Suppressor macrophage treated with lipopolysaccharide for 4 hours (primary cell): Measurements from ENCODE around the gene DHX34.

ENCODE experiments used
- DNase-seq: peaks from one replicate; pipeline ENCODE4 v3.0.0-alpha.2; 2020

Gene DHX34

DNA sequence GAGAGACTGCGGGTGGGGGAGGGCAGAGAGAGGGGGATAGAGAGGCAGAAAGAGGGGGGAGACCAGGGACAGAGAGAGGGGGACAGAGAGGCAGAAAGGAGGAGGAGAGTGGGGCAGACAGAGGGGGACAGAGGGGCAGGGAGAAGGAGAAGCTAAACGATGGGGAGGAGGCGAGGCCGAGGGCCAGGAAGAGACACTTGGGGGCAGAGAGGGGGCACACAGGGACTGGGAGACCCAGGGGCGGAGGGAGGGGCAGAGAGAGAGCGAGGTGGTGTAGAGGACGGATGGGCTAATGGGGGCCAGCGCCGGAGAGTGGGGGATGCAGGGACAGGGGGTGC, 69.5 kb downstream of the DHX34 start:
- no peak for DNase-seq

DNA sequence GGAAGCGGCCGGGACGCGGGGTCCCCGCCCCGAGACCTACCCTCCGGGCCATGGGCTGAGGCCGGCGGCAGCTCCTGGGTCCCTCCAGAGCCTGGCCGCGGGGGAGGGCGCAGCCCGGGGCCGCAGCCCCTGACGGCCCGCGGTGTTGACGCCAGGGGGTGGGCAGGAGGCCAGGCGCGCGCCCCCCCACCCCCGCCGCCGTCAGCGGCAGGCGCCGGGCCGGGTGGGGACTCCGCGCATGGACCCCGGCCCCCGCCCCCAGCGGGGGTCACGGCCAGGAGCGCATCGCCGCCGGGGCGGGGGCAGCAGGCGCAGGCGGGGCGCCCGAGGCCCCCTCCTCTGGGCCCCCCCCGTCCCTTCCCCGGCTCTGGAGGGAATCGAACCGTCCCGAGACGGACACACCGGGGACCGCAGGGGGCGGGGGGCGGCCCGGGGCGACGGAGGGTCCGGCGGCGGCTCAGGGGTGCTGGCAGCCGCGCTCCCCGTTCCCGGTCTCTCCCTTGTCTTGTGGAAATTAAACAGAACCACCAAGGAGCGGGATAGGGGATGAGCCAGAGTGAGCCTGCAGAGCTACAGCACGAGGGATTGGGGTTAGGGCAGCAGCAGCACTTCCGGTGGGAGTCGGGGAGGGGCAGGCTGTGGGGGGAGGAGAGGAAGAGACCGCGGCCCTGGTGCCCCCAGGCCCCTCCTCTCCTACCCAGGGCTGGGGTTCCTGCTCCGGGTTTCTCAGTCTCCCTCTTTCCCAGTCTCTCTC, 70.1 kb downstream of the DHX34 start, which contains the start of gene MEIS3:
TSS of gene MEIS3 (minus strand) at position 498 of the 754 bp plus-strand sequence. CDS start at position 52, 446 bp downstream.
- DNase-seq, result no peak

DNA sequence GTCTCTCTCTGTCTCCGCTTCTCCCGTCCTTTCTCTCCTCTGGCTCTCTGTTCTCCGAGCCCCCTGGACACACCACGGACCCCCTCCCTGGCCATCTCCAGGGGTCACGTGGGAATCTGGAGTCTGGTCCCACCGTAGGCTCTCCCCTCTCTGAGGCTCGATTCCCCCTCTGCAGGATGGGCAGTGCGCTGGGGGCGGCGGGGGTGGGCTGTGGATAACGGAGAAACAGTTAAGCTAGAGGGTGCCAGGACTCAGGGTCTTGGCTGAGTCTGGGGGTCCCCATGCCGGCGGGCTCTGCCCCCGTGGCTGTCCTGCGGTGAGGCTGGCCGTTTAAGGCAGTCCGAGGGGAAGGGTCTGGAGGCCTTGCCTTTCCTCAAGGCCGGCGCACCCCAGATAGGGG, 70.7 kb downstream of the DHX34 start:
- DNase-seq, result no peak

DNA sequence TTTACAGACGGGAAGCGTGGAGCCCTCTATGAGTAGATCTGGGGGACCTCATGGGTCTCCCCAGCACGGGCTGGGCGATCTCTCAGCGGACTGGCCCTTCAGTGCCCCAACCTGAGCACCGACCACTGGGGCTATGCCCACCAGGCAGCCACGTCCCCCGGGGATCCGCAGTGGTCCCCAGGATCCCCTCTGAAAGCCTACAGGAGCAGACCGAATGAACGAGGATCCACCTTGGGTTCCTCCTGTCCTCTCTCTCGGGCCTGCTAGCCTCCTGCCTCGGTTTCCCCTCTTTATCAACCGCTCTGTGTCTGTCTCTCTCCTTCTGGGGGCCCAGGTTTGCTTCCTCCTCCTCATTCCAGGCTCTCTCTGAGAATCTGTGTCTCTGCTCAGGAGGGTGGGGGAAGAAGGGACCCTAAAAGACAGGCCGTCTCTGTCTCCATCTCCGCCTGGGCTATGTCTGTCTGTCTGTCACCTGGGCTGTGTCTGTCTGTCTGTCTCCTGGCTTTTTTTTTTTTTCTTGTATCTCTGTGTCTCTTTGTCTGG, 72.2 kb downstream of the DHX34 start:
- DNase-seq, result no peak

DNA sequence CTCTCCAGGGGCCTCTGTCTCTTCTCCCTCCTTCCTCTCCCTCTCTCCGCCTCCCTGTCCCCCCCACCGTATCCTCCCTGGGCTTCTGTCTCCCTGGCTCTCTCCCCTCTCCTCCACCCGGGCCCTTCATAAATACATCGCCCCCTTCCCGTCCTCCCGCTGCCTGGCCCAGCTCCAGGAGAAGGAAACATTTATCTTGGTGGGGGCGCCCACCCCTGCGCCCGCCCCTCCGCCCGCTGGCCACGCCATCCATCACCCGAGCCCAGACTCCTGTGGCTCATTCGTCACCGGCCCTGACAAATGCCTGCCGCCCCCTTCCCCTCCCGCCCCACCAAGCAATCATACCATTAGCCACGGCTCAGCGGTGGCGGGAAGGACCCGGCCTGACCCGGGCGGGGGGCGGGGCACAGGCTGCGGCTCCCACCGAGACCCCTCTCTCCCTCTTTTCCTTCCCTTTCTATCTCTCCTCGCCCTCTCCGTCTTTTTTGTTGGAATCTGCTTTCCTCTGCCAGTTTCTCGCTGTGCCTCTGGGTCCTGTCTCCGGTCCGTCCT, 72.8 kb downstream of the DHX34 start:
- no peak for DNase-seq

DNA sequence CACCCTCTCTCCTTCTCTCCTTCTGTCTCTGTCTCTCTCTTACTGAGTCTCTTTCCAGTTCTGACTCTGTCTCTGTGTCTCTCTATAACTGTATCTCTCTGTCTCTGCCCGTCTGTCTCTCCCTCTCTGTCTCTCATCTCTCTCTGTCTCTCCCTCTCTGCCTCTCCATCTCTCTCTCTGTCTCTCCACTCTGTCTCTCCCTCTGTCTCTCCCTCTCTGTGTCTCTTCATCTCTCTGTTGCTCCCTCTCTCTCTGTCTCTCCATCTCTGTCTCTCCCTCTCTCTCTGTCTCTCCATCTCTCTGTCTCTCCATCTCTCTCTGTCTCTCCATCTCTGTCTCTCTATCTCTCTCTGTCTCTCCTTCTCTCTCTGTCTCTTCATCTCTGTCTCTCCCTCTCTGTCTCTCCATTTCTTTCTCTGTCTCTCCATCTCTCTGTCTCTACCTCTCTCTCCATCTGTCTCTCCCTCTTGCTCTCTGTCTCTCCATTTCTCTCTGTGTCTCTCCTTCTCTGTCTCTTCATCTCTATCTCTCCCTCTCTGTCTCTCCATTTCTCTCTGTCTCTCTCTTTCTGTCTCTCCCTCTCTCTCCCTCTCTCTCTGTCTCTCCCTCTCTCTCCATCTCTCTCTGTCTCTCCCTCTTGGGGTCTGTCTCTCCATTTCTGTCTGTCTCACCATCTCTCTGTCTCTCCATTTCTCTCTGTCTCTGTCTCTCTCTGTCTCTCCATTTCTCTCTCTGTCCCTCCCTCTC, 73.5 kb downstream of the DHX34 start:
- no peak for DNase-seq

DNA sequence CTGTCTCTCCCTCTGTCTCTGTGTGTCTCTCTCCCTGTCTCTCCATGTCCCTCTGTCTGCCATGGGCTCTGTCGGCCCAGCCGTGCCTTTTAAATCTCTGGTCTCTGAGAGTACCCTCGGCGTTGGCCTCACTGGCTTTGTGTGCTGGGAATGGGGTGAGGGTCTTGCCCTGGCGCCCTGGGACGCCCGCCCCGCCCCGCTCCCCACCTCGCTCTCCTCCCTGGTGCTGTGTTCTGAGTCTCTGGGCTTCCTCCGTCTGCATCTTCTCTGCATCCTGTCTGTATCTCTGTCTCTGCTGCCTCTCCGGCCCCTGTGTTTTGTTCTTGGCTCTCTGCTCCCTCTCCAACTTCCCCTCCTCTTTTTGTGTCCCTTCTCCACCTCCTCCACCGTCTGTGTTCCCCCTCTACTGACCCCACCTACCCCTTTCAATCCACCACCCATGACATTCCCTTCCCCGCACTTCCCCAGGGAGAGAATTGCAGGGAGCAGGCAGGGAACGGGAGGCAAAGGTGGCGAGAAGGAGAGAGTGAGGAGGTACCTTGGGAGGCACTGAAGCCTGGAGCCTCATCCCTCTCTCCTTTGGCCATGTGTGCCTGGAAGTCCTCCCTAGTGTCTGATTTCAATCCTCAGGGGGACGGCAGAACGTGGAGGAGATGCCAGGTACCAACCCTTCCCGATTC, 74.2 kb downstream of the DHX34 start:
- no peak for DNase-seq

DNA sequence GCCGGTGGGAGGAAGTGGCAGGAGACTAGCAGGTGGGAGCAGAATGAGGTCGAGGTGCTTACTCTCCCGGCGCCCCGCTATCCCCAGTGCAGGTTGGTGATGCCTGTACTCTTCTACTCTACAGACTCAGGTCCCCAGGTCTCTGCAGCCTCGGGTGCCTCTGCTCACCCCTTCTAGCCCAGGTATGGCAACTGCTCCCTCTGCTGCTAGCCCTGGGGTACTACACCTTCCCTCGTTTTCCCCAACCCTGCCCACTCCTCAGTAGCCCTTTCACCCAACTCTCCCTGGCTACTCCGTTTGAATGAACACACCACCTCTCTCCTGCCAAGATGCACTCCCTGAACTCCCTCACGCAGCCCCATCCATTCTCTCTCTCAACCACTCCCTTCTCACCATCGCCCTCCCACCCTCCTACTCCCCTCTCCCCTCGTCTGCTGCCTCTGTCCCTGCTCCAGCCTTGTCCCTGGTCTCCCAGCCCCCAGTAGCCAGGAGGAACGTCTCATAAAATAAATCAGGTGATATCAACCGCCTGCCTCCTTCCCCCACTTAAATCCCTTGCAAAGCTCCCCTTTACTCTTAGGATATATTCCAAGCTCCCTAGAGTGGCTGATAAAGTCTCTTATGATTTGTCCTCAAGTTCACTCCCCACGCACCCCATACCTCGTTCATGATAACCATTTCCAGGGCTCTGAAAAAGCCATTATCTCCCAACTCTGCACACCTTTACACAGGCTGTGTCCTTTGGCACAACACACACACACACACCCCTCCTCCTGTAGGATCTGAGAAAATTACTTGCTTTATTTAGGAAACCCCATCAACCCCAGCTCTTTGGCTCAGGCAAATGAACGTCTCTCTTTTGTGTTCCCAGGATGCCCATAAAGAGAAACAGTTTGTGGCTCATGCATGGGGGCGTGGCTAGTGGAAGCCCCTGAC, 78.4 kb downstream of the DHX34 start:
- peak; percentile 63 for DNase-seq

DNA sequence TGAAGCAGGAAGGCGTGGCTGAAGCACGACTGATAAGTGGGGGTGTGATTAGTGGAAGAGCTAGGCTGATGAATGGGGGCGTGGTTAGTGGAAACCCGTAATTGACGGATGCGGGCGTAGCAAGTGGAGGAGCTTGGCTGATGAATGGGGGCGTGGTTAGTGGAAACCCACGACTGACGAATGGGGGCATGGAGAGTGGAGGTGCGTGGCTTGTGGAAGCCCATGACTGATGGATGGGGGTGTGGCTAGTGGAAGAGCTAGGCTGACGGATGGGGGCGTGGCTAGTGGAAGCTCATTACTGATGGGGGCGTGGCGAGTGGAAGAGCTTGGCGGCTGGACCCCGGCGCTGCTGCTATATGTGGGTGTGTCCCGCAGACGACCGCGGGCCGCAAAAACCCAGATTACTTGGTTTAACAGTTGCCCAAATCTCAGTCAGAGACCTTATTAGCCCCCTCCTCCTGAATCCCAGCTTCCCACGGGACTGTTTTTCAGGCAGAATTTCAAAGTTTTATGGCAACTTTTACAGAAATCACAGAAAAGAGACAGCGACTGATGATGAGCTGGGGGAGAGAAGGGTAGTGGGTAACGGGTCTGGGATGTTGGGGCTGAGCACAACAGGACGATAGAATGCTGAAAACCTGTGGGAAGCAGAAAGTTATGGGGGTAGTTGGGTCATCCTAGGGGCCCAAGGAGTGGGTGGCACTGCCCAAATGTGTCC, 79.2 kb downstream of the DHX34 start:
- DNase-seq, result peak; percentile 88

DNA sequence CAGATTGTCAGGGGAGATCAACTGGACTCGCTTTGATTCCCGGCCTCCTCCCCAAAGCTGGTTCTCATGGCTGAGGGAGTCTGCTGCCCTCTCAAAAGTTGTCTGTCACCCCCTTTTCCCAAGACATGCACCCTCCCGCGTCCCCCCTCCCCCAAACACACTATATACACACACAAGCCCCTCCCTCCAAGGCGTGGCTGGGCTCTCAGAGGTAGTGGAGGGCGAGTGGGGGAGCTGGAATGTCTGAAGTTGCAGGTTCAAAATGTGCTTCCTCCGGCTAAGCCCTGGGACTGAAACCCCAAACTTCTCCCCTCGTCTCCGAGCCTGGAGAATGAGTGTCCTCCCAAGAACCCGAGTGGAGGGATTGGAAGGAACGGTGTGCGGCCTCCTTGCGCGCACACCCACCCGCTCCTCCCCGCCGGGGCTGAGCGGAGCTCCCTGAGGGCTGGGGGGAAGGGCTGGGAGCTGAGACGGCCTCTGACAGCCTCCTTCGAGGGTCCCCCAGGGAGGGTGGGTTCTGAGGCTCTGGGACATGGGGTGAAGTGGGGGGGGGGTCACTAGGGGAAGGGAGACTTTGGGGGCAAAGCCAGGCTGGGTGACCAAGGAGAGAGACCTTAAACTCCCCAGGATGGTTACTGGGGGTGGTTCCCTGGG, 80.2 kb downstream of the DHX34 start:
- no peak for DNase-seq

DNA sequence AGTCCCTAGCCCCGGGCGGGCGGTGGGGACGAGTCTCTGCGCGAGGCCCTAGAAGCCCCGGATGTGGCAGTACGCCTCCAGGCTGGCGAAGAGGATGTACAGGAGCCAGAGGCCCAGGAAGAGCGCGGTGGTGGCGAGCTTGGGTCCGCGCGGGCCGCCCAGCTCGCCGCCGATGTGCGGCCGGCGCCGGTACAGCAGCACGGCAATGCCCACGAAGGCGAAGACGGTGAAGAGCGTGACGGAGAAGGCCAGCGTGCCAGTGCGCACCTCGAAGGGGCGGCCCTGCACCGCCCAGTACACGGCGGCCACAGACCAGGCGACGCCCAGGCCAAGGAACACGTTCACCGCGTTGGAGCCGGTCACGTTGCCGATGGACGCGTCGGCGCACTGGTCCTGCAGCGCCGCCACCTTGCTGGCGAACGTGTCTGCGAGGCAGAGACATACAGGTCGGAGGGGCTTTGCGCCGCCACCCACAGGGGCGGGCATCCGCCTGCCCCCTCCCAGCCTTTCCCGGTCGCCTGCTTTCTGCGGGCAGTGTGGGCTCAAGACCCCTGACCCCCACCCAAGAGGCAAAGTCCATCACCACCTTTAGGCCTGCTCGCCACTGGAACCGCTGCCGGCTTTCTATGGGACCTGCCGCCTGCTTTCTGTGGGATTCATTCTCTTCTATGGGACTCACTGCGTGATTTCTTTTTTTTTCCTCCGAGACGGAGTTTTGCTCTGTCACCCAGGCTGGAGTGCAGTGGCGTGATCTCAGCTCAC, 81.1 kb downstream of the DHX34 start:
- DNase-seq, result peak; percentile 56

DNA sequence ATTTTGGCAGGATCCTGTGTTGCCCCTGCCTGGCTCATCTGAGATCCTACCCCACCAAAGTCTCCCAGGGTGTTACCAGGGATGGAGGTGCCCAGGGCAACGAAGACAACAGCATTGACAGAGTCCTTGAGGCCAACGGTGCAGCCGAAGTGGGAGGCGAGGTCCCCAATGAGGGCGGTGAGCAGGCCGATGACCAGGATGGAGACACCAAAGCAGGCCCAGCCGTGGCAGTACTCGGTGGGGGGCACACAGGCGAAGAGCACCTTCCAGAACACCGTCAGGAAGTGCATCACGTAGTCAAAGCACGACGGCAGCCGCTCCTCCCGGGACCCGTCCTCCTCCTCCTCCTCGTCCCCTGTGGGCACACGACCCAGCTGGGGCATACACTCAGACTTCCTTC, 83.0 kb downstream of the DHX34 start:
- no peak for DNase-seq
